NT2/D1 (cell line): ENCODE data around the gene PGAM5.

Source experiments
- DNase-seq: peaks from one replicate; pipeline ENCODE4 v3.0.0-alpha.2; 2011; ENCODE audit warnings: low read depth, low spot score
- H3K27me3 ChIP-seq: 2 replicates; pipeline ENCODE4 v1.6.0; 2011; ENCODE audit warnings: mild to moderate bottlenecking; ENCODE audit not compliant: insufficient read length, insufficient read depth
- H3K36me3 ChIP-seq: 2 replicates; pipeline ENCODE4 v1.6.1; 2011; ENCODE audit warnings: mild to moderate bottlenecking, low read length, mixed read lengths; ENCODE audit not compliant: insufficient read depth, insufficient read length
- H3K4me1 ChIP-seq: 2 replicates; pipeline ENCODE4 v1.5.1; 2011; ENCODE audit not compliant: insufficient read depth, insufficient read length
- H3K4me3 ChIP-seq: 2 replicates; pipeline ENCODE4 v1.5.1; 2011; ENCODE audit warnings: low read depth; ENCODE audit not compliant: insufficient read length
- H3K9ac ChIP-seq: 2 replicates; pipeline ENCODE4 v1.6.0; 2011; ENCODE audit warnings: low read depth; ENCODE audit not compliant: insufficient read length
- H3K9me3 ChIP-seq: 2 replicates; pipeline ENCODE4 v1.5.1; 2011; ENCODE audit warnings: mild to moderate bottlenecking, low read length; ENCODE audit not compliant: insufficient read depth
- SUZ12 ChIP-seq: IDR thresholded peaks from 2 replicates; pipeline ENCODE4 v1.6.1; 2011; ENCODE audit not compliant: insufficient read length, insufficient read depth; ENCODE audit errors: extremely low read depth
- YY1 ChIP-seq: IDR thresholded peaks from 2 replicates; pipeline ENCODE4 v1.6.1; 2011; ENCODE audit not compliant: insufficient read length, insufficient read depth
- ZNF274 ChIP-seq: IDR thresholded peaks from 2 replicates; pipeline ENCODE4 v1.6.1; 2011; ENCODE audit warnings: mild to moderate bottlenecking, low read depth, low read length

PGAM5 gene

DNA sequence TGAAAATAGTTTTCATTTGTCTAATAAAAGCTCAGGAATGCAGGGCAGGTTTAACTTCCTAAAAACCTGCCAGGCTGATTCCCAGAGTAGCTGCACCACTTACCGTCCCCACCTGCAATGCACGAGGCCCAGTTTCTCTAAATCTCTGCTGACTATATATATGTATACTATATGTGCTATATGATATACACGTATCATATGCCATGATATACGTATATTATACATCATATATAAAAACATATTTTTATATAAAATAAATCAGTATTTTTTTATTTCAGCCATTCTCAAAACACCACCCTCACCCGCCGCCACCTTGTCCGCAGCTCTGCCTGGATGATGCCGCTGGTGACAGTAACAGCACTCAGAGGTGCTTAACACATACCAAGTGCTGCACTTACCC, 48.7 kb downstream of the PGAM5 start:
- Histone ChIP-seq H3K9me3 (no peaks in the 10 kb centered on the region), H3K4me3 (no peak overlapping the region), H3K27me3 (no peaks in the 10 kb centered on the region), H3K9ac (no peak overlapping the region), H3K4me1 (peaks cover 6% of the 10 kb centered on the region), H3K36me3 (peaks cover 56% of the 10 kb centered on the region)
- TF ChIP-seq YY1 (no peak), ZNF274 (no peak), SUZ12 (no peak)
- no peak for DNase-seq

DNA sequence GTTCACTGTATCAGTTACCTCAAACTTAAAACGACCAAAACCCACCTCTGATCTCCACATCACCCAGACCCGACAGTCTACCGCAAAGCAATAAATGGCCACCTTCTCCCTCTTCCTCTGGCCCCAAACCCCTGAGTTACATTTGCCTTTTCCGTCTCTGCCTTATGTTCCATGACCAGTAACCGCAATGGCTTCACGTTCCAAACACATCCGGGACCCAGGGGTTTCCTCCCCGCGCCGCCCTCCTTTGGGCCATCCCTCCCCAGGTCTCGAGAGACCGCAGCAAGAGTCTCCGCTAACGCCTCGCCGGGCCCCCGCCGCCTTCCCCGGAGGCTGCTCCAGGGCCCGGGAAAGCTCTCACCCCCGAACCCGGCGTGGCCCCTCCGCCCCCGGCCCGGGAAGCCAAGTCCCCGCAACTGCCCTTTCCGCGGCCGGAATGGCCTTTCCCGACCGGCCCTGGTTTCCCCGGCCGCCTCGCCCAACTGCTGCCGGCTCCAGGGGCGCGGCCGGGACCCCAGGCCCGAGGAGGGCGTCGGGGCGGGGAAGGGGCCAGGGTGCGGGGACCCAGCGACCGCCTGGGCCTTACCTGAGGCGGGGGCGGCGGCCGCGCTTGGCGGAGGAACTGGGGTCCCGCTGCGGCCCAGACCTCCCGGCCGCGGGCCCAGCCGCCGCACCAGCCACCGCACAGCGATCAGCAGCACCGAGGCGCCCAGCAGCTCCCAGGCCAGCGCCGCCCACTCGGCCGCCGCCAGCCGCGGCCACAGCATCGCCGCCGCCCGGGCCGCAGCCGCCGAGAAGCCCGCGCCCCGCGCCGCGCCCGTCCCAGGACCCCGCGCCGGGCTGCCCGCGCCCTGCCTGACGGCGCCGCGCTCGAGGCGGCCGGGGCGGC, 50.6 kb downstream of the PGAM5 start, which contains the start of gene ANKLE2:
ANKLE2 (minus strand) TSS at position 801 of the 889 bp plus-strand sequence; CDS start at position 767, 34 bp downstream.
- Histone ChIP-seq H3K9me3 (no peaks in the 10 kb centered on the region), H3K36me3 (peaks cover 44% of the 10 kb centered on the region), H3K4me1 (peaks cover 8% of the 10 kb centered on the region), H3K27me3 (no peaks in the 10 kb centered on the region), H3K4me3 (peak within 1 kb of the TSS; percentile 83), H3K9ac (peak within 1 kb of the TSS; percentile 96)
- TF ChIP-seq ZNF274 (no peak), SUZ12 (no peak)
- no peak for DNase-seq

DNA sequence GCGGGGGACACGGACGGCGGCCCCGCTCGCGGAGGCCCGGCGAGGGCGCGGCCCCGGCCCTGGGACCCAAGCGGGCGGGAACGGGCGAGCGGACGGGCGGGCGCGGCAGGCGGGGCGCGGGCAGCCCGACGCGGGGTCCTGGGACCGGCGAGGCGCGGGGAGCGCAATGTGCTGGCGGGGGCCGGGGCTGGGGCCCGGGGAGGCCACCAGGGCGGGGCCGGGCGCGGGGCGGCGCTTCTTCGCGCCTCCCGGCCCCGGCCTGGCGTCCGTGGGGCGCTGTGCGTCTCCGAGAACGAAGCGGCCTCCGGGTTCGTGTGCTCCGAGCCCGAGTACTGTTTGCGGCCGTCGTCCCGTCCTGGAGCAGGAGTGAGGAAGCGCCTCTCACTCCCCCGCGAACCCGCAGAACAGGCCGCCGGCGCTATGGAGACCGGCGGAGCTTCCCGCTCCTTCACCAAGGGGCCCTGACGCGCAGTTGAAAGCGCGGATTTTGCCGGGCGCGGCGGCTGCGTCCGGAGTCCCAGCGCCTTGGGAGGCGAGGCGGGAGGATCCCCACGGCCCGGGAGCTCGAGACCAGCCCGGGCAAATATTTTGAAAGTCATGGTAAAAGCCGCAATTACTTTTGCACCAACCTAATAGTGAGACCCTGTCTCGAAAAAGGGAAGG, 51.4 kb downstream of the PGAM5 start:
- DNase-seq, result peak; percentile 78
- TF ChIP-seq YY1 (no peak), ZNF274 (no peak), SUZ12 (no peak)
- peaks cover 39% of the 10 kb centered on the region for H3K36me3 ChIP-seq
- peak overlapping the region; percentile 75 for H3K4me3 ChIP-seq
- no peaks in the 10 kb centered on the region for H3K27me3 ChIP-seq
- H3K4me1 ChIP-seq, result peaks cover 11% of the 10 kb centered on the region
- peak overlapping the region; percentile 96 for H3K9ac ChIP-seq
- H3K9me3 ChIP-seq, result no peaks in the 10 kb centered on the region

DNA sequence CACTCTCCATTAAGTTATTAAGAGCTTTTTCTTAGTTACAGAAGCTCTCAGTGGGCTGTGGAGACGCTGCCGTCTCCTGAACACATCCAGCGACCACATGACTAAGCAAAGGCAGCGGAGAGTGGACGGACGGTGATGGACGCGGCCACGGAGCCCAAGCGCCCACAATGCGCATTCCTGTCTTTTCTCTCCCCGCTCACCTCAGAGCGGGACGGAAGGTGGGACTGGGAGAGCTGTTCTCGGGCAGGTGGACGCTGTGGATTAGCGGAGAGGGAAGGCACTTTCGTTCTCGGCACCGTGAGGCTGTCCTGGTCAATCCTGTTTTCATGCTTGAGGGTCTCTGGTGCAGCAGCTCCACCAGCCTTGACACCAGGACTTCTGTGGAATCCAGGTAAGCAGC, 53.6 kb downstream of the PGAM5 start:
- no peak for TF ChIP-seq YY1
- no peak for TF ChIP-seq SUZ12
- no peak for TF ChIP-seq ZNF274
- peaks cover 30% of the 10 kb centered on the region for H3K36me3 ChIP-seq
- no peak overlapping the region for H3K4me3 ChIP-seq
- DNase-seq, result no peak
- H3K9me3 ChIP-seq, result no peaks in the 10 kb centered on the region
- H3K4me1 ChIP-seq, result peaks cover 12% of the 10 kb centered on the region
- no peaks in the 10 kb centered on the region for H3K27me3 ChIP-seq
- no peak overlapping the region for H3K9ac ChIP-seq

DNA sequence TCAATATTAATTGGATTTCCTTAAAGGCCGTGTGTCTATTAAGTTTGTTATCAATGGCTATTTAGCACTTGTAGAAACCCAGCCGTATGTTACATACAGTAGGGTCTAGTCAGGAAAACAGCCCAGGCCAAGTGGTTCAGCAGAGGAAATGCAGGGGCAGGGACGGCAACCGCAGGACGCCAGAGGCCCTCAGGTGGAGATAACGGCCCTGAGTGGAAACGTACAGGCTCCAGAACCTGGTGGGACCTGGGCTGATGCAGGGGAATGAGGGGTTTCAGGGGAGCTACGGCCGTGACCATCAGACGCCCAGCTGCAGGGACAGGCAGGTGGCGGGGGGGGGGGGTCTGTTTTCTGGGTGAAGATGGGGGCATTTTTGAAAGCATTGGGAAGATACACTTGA, 54.7 kb downstream of the PGAM5 start:
- peaks cover 9% of the 10 kb centered on the region for H3K4me1 ChIP-seq
- DNase-seq, result no peak
- H3K9me3 ChIP-seq, result no peaks in the 10 kb centered on the region
- TF ChIP-seq SUZ12 (no peak), ZNF274 (no peak)
- no peak overlapping the region for H3K4me3 ChIP-seq
- no peaks in the 10 kb centered on the region for H3K27me3 ChIP-seq
- no peak overlapping the region for H3K9ac ChIP-seq
- peaks cover 36% of the 10 kb centered on the region for H3K36me3 ChIP-seq

DNA sequence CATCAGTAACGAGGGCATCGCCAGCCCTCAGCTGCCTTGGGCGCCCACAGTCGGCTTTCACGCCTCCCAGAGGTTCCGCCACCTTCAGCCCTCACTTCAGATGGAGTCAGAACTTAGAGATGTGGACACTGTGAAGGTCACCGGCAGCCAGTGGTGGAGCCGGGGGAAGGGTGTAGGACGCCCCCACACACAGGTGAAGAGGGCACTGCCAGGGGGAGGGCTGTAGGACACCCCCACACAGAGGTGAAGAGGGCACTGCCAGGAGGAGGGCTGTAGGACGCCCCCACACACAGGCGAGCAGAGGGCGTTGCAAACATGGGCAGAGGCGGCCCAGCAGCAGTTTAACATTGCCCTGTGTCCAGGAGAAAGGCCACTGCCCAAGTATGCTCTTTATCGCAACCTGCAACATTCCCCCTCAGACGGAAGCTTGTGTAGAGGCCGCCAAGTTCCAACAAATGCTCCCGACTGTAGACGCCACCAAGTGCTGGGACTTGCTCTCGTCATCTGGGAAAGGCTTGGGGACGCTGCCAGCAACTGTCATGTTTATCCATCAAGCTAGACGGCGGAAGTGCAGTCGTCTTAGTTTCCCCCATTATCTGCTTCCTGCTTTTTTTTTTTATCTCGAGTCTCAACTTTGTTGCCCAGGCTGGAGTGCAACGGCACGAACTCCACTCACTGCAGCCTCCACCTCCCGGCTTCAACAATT, 55.9 kb downstream of the PGAM5 start:
- H3K9me3 ChIP-seq, result no peaks in the 10 kb centered on the region
- no peak overlapping the region for H3K9ac ChIP-seq
- H3K36me3 ChIP-seq, result peaks cover 40% of the 10 kb centered on the region
- TF ChIP-seq SUZ12, result no peak
- TF ChIP-seq ZNF274, result no peak
- no peak for TF ChIP-seq YY1
- H3K27me3 ChIP-seq, result no peaks in the 10 kb centered on the region
- DNase-seq, result no peak
- H3K4me3 ChIP-seq, result no peak overlapping the region
- peaks cover 9% of the 10 kb centered on the region for H3K4me1 ChIP-seq
